Stimulated activated CD4-positive, alpha-beta T cell treated with anti-CD3 and anti-CD28 coated beads, Interleukin-15, amount 100 ng/mL, for 24 hours (primary cell): ENCODE measurements around the gene CSNK1G1.
"Not testable (repeated sequence)": the region's sequence is repeated elsewhere in the genome, so short reads cannot be mapped to it uniquely, and the experiment has no call there.

Source experiments
- DNase-seq: peaks from one replicate; pipeline ENCODE4 v3.0.0-alpha.2; 2020

Gene CSNK1G1

GRCh38 chr15:64348455-64348854 is 7.5 kb downstream of the CSNK1G1 start:
- DNase-seq = no peak

- DNase-seq = not testable (repeated sequence)
Observed at GRCh38 chr15:64346242-64346641, 9.7 kb downstream of the CSNK1G1 start.

- DNase-seq = no peak
Observed at GRCh38 chr15:64344651-64345294, 11.2 kb downstream of the CSNK1G1 start.

- no peak for DNase-seq
Observed at GRCh38 chr15:64343841-64344240, 12.1 kb downstream of the CSNK1G1 start.

- no peak for DNase-seq
Observed at GRCh38 chr15:64343222-64343621, 12.8 kb downstream of the CSNK1G1 start.

- DNase-seq = no peak
Observed at GRCh38 chr15:64341961-64342360, 14.0 kb downstream of the CSNK1G1 start.

- DNase-seq = no peak
Observed at GRCh38 chr15:64340355-64340754, 15.6 kb downstream of the CSNK1G1 start.

GRCh38 chr15:64337761-64338160 is 18.2 kb downstream of the CSNK1G1 start:
- DNase-seq = no peak

GRCh38 chr15:64333986-64334929 is 21.7 kb downstream of the CSNK1G1 start:
- peak; percentile 40 for DNase-seq

GRCh38 chr15:64333516-64333915 is 22.5 kb downstream of the CSNK1G1 start:
- DNase-seq = no peak

GRCh38 chr15:64331668-64332067 is 24.3 kb downstream of the CSNK1G1 start:
- DNase-seq = not testable (repeated sequence)

GRCh38 chr15:64326975-64327374 is 29.0 kb downstream of the CSNK1G1 start:
- not testable (repeated sequence) for DNase-seq

- not testable (repeated sequence) for DNase-seq
Observed at GRCh38 chr15:64326458-64326857, 29.5 kb downstream of the CSNK1G1 start.

- no peak for DNase-seq
Observed at GRCh38 chr15:64324165-64324877, 31.7 kb downstream of the CSNK1G1 start.

GRCh38 chr15:64315216-64315615 is 40.8 kb downstream of the CSNK1G1 start:
- DNase-seq = no peak

- DNase-seq = no peak
Observed at GRCh38 chr15:64314456-64314855, 41.5 kb downstream of the CSNK1G1 start.

GRCh38 chr15:64311566-64311965 is 44.4 kb downstream of the CSNK1G1 start:
- DNase-seq = no peak

GRCh38 chr15:64310036-64310435 is 45.9 kb downstream of the CSNK1G1 start:
- DNase-seq = no peak

GRCh38 chr15:64305261-64305660 is 50.7 kb downstream of the CSNK1G1 start:
- DNase-seq = no peak

GRCh38 chr15:64289550-64289949 is 66.4 kb downstream of the CSNK1G1 start:
- DNase-seq = no peak

- no peak for DNase-seq
Observed at GRCh38 chr15:64288999-64289398, 67.0 kb downstream of the CSNK1G1 start.

GRCh38 chr15:64288577-64288976 is 67.4 kb downstream of the CSNK1G1 start:
- DNase-seq = no peak

- no peak for DNase-seq
Observed at GRCh38 chr15:64287953-64288352, 68.0 kb downstream of the CSNK1G1 start.
